ENCODE results near the gene PLOD3.
A peak's percentile ranks its signal among the peaks of the same experiment; 100 is the strongest.

PLOD3 gene

DNA sequence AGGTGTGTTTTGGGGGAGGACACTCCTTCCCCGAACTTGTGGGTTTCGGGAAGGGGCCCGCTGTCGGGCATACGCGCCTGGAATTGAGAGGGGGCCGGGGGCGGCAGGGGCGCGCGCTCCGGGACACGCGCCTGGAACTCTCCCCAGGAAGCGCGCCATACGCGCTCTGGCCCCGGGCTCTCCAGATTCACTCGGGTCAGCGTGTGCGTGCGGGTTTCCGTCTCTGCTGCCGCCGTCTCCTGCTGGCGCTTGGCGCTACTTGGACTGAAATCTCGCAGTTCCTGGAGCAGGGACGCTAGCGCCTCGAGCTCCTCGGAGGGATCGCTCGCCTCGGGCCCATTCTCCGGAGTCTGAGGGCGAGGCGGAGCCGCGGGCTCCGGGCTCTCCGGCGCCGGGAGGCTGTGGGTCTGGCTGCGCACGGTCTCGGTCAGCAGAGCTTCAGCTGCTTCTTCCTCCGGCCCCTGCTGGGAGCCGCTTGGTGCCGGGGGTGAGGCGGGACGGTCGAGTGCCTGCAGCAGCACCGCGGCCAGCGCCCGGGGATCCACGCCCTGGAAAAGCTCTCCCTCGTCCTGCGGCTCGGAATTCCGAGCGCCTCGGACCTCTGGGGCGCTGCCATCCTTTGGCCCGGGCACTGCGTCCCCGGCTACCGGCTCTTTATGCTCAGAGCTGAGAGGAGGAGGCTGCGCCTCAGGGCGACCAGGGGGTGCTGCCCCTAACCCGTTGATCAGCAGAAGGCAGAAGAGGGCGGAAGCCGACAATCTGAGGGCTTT, 53.1 kb downstream of the PLOD3 start:
- no peak for DNase-seq

DNA sequence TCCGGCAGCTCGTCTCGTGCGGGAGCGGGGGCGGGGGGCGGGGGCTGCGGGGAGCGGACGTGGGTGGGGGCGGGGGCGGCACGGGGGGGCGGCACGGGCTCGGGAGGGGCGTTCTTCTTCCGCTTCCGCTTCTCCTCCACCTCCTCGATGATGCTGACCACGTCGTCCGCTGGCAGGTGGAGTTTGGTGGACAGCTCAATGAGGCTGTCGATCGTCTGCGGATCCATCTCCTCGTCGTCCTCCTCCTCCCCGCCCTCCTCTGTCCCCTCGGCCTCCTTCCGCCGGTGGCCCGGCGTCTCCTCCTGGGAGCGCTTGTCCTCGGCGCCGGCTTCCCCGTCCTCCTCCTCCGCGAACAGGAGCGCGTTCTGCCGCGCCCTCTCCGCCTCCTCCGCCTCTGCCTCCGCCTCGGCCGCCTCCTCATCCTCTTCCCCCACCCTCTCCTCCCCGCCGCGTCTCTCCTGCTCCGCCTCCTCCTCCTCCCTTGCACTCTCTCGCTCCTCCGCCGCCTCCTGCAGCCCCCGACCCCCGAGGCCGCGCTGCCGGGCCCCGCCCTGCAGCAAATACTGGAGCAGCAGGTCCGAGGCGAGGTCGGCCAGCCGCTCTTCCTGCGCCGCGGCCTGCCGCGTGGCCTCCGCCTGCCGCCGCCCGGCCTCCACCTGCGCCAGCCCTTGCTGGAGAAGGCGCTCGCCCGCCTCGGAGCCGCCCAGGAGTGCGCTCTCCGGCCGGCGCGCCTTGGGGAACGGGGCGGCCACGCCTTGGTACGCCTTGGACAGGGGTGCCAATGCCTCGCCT, 53.9 kb downstream of the PLOD3 start:
- peak; percentile 46 for DNase-seq

DNA sequence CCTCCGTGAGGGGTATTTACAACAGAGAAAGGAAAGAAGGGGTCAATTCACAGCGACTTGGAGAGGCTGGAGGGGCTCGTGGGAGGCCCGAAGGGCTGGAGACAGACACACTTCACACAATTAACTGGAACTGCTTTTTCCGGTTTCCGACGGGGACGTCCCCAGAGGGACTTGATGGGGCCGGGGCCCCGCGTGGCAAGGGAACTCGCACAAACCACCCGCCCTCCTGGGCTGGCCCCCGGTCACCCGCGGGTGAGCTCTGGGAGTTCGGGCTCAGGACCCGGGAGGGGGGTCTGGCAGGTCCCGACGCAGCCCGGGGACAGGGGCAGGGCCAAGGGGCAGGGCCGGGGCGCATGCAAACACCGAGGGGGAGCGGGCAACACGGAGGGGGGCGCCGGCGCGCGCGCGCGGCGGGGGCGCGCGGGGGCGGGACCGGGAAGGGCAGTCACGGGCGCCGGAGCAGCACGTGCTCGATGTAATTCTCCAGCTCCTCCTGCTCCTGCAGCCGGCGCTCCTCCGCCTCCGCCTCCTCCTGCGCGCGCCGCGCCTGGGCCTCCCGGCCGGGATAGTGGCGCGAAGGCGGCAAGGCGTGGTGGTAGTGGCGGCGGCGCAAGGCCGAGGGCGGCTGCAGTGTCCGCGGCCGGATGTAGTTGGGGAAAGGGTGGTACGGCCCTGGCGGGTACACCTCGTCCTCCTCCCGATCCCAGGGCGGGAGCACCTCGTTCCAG, 54.7 kb downstream of the PLOD3 start:
- DNase-seq: no peak

DNA sequence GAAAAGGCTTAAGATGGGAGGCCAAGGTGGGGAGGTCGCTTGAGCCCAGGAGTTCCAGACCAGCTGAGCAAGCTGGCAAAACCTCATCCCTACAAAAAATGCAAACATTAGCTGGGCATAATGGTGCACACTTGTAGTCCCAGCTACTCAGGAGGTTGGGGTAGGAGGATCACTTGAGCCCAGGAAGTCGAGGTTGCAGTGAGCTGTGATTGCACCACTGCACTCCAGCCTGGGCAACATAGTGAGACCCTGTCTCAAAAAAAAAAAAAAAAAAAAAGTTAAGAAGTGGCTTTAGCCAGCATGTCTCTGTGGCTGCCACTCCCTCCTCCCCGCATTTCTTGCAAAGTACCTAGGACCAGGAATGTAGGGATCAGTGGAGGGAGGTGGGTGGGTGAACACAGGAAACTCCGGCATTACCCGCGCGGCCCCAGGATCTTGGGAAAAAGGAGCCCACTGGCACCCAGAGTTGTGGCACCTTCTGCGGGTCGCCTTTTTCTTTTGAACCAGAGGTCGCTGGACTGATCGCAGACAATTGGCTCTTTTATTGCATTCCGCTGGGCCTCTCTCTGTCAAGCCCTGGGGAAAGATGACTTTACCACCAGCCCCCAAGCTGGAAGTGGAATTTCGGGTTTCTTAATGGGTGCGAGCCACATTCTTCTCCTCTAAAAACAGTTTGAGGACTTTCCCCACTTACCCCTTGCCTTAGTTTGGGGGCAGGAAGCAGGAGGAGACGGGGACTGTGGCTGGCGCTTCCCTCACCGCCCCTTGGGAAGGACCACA, 55.5 kb downstream of the PLOD3 start:
- no peak for DNase-seq

DNA sequence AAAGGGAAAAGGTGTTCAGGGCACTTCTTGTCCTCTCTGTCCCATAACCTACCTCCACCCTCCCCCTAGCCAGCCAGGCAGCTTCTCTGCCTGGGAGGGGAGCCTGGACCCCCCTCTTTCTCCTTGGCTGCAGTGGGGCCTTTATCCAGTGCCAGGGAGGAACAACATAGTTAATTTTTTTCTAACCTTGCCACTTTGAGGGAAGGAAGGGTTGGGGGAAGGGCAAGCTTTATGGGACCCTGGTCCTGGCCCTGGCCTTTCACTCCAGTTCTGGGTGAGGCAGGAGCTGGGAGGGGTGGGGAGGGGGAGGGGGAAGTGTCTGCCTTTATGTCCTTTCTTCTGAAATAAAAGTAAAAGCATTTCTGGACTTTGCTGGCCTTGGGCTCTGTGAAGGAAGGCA, 56.5 kb downstream of the PLOD3 start:
- DNase-seq: no peak

DNA sequence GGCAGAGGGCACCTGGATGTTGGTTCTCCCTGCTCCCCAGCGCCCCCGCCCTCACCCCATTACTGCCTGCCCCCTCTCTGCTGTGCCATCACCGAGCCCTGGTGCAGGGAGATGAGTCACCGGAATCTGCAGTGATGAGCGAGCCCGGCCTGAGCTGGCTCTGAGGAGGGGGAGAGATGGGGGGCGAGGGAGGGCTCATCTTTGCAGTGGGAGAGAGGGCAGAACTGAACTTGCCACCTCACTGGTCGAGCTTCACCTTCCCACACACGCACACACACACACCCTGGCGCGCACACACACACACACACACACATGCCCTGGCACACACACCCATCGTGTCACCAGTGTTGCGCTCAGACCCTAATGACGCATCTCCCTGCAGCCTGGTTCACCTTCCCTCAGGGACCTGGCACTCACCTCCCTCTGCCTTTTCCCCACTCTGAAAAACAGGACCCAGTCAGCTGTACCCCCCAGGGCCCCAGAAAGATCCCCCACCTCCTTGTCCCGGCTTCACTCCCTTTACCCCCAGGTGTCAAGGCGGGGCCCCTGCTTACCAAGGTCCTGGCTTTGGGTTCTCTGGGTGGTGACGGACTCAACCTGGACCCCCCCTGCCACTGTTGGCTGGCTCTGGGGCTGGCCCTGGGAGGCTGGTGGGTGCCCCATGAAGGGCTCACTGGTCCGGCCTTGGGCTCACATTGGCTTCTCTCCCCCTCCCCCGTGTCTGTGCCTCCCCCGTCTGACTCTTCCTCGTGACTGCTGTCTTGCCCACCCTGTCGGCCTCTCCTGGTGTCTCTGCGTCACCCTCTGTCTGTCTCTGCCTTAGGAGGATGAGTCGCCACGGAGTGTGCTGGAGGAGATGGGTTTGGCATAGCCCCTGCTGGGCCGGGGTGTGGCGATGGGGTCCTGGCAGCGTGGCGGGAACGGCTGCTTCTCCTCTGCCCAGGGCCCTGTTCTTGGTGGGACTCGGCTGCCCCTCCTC, 57.4 kb downstream of the PLOD3 start:
- no peak for DNase-seq

DNA sequence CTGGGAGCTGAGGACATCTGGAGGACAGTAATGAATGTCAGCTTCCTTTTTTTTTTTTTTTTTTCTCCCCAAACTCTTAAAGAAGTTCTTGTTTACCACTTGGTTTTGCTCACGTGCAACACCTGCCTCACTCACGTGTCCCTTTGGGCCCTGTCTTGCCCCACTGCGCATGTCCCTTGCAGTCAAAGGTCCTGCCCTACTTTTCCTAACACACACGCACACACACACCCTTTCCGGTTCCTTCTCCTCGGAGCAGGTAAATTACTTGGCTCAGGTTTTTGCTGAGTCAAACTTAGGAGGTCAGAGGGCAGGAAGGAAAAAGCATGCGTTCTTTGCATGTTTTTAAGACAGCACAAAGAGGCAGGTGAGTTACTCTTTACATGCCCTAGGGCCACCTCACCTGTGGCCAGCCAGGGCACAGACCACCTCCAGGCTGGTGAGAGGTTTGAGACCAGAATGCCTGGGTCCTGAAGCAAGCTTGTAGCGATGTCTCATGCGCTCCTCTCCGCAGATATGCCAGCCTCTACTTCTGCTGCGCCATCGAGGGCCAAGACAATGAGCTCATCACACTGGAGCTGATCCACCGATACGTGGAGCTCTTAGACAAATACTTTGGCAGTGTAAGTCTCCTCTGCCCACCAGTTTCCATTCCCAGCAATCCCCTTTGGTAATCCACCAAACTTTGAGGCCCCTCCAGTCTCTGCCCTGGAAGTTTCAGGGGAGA, 60.4 kb downstream of the PLOD3 start:
- no peak for DNase-seq

DNA sequence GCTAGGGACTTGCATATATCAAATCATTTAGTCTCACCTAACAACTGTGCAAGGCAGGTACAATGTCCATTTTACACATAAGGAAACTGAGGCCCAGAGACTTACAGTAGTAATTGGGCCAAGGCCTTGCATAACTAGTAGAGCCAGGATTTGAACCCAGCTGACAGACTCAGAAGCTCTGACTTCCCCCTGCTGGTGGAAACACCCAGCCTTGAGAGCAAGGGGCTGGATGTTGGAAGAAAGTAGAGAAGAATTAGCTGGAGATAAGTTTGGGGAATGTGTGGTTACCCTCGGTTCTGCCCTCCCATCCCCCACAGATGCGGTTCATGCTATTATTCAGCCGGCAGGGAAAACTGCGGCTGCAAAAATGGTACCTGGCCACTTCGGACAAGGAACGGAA, 61.1 kb downstream of the PLOD3 start:
- DNase-seq: no peak
